ENCODE data around the gene SMIM33. TPM values are rescaled to one million over a fixed set of nuclear protein-coding genes. Genes with fewer than 3 reads are reported as not detected.

Gene SMIM33
- not detected for total RNA-seq
- long read RNA-seq = 0 reads

DNA sequence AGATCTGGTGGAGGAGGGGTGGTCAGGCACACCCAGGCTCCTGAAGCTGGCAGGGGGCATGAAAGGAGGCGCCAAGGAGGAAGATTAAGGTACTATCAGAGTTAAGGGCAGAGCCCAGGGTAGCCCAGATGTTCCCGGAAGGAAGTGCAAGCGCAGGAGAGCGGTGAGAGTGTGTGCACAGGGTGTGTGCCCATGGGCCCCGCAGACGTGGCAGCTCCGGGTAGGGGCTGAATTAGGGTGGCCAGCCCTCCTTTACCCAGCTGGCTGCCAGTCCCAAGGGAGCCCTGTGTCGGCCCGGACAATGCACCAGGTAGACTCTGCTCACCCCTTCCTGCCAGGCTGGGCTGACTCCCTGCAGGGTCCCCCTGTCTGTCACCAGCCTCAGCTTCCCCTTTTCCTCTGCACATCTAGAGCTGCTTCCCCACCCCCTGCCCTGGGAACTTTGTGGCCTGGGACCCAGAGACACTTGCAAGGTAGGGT, at the start of gene SMIM33:
TSS of gene SMIM33 (plus strand) at position 184 of the 480 bp plus-strand sequence. CDS start at position 302, 118 bp downstream.
- ATAC-seq = peak; percentile 16 to 41 (median 27)
- Histone ChIP-seq H3K27ac (no peak within 1 kb of the TSS), H3K27me3 (no peaks in the 10 kb centered on the region), H3K9me3 (no peaks in the 10 kb centered on the region), H3K4me1 (no peaks in the 10 kb centered on the region), H3K4me3 (no peak within 1 kb of the TSS), H3K36me3 (no peaks in the 10 kb centered on the region)
- intact Hi-C loops (cut with DNase I) = no loop called here
- no peak for DNase-seq
- 50% methylated on average over 1 of the region's 9 CpGs for WGBS (ENCODE audit: insufficient coverage, low coverage, low lambda C conversion rate, missing lambda C conversion rate)
- no peak for TF ChIP-seq POLR2A (IDR thresholded peaks at IDR 0.05)
- TF ChIP-seq, protein P1, sequence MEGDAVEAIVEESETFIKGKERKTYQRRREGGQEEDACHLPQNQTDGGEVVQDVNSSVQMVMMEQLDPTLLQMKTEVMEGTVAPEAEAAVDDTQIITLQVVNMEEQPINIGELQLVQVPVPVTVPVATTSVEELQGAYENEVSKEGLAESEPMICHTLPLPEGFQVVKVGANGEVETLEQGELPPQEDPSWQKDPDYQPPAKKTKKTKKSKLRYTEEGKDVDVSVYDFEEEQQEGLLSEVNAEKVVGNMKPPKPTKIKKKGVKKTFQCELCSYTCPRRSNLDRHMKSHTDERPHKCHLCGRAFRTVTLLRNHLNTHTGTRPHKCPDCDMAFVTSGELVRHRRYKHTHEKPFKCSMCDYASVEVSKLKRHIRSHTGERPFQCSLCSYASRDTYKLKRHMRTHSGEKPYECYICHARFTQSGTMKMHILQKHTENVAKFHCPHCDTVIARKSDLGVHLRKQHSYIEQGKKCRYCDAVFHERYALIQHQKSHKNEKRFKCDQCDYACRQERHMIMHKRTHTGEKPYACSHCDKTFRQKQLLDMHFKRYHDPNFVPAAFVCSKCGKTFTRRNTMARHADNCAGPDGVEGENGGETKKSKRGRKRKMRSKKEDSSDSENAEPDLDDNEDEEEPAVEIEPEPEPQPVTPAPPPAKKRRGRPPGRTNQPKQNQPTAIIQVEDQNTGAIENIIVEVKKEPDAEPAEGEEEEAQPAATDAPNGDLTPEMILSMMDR (IDR thresholded peaks at IDR 0.05) = no peak

DNA sequence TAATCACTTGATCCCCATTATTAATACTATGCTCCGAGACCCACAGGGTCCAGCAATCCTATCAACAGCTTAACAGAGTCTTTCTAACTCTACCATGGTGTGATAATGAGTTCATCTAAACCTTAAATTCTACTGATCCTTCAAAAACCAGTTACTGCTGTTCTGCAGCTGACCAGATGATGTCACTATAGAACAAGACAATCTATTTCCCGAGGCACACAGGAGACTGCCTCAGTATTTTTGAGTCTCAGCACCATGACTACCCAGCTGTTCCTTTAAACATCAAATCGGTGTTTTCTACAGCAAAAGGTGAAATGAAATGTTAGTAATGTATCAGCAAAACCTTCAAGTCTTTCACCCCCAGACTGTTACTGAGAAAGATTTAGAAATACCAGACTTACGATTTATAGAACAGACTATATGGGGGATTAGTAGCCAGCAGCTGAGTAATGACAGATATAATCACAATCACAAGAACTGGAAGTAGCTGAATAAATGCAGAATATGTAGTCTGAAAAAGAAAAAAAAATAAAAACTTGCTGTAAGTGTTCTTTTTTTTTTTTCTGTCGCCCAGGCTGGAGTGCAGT, 48.4 kb upstream of the SMIM33 start:
- H3K27me3 ChIP-seq = no peaks in the 10 kb centered on the region
- intact Hi-C loops (cut with DNase I) = loop anchor here in 1 of 2 donors (5.0 kb wide), 1 partner anchor 90 kb away; no protein-coding TSS in a partner anchor
- peak; percentile 91 to 95 (median 94) for ATAC-seq
- H3K36me3 ChIP-seq = no peaks in the 10 kb centered on the region
- 25% methylated on average over 4 of the region's 5 CpGs for WGBS (ENCODE audit: insufficient coverage, low coverage, low lambda C conversion rate, missing lambda C conversion rate)
- peak in 1 of 3 donors; percentile 44 for DNase-seq
- H3K9me3 ChIP-seq = no peaks in the 10 kb centered on the region
- TF ChIP-seq, protein P1 (IDR thresholded peaks at IDR 0.05) = peak; percentile 79 to 88 (median 86)
- TF ChIP-seq POLR2A (IDR thresholded peaks at IDR 0.05) = no peak
- H3K4me3 ChIP-seq = no peak overlapping the region
- no peak overlapping the region for H3K27ac ChIP-seq
- no peaks in the 10 kb centered on the region for H3K4me1 ChIP-seq

DNA sequence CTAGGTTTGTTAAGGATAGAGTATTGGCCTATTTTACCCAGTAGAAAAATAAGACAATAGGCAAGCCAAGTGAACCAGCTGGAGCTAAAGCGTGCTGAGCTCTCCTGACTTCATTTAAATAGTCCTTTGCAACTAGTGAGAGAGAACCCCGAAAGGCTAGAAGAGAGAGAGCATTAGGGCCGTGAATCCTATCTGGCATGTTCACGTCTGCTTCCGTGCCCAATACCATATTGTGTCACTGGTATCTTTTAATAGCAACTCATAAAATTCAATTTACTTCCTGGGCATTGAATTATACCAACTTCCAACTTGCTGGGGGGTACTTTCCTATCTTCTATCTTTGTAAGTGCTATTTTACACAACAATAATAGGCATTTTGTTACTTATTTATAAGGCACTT, 45.3 kb upstream of the SMIM33 start:
- intact Hi-C loops (cut with DNase I) = loop anchor here in 1 of 2 donors (5.0 kb wide), 1 partner anchor 87 kb away; no protein-coding TSS in a partner anchor
- Histone ChIP-seq H3K4me3 (no peak overlapping the region), H3K4me1 (no peaks in the 10 kb centered on the region), H3K36me3 (no peaks in the 10 kb centered on the region), H3K27me3 (no peaks in the 10 kb centered on the region), H3K27ac (no peak overlapping the region), H3K9me3 (no peaks in the 10 kb centered on the region)
- DNase-seq (no peak), ATAC-seq (no peak)
- TF ChIP-seq POLR2A (IDR thresholded peaks at IDR 0.05) = no peak
- TF ChIP-seq, protein P1 (IDR thresholded peaks at IDR 0.05) = no peak
- 68% methylated on average over 3 of the region's 5 CpGs for WGBS (ENCODE audit: insufficient coverage, low coverage, low lambda C conversion rate, missing lambda C conversion rate)

DNA sequence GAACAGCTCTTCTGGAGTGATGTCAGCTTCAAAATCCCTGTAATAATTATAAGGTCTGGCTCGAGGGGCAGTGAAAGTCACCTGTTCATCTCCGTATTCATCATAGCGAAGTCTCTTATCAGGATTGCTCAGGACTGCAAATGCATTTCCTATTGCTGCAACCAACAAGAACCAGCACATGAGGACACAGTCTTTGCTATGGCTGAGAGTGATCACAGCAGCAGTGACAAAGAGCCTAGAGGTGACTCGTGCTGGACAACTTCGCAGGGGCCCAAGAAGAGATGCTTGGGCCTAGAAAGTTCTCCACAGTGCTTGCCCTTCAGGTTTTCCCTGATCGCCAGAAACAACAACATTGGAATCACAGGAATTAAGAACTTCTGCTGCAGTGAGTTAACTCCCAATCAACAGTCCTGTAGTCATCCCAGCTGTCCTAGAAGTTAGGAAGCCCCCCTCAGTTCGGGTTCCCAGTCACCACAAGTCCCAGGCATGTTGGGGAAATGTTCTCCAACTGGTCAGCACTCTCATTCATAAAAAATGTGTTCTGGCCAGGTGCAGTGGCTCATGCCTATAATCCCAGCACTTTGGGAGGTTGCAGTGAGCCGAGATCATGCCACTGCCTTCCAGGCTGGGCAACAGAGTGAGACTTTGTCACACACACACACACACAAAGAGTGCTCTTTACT, 44.5 kb upstream of the SMIM33 start:
- no peaks in the 10 kb centered on the region for H3K9me3 ChIP-seq
- H3K36me3 ChIP-seq = no peaks in the 10 kb centered on the region
- ATAC-seq (no peak), DNase-seq (no peak)
- intact Hi-C loops (cut with DNase I) = loop anchor here in 1 of 2 donors (5.0 kb wide), 1 partner anchor 86 kb away; no protein-coding TSS in a partner anchor
- WGBS (ENCODE audit: insufficient coverage, low coverage, low lambda C conversion rate, missing lambda C conversion rate) = 61% methylated on average over 6 of the region's 8 CpGs
- no peak overlapping the region for H3K4me3 ChIP-seq
- H3K27me3 ChIP-seq = no peaks in the 10 kb centered on the region
- H3K27ac ChIP-seq = no peak overlapping the region
- TF ChIP-seq, protein P1 (IDR thresholded peaks at IDR 0.05) = no peak
- TF ChIP-seq POLR2A (IDR thresholded peaks at IDR 0.05) = no peak
- H3K4me1 ChIP-seq = no peaks in the 10 kb centered on the region

All from right lobe of liver (tissue), 6 donors.